Fibroblast of the aortic adventitia (primary cell): Measurements from ENCODE around the gene SHISA9. TPM values are rescaled to one million over a fixed set of nuclear protein-coding genes. Genes with fewer than 3 reads are reported as not detected.

ENCODE experiments used
- DNase-seq: peaks from one replicate; pipeline ENCODE4 v3.0.0-alpha.2; 2010; ENCODE audit warnings: low read depth
- H3K4me3 ChIP-seq: 2 replicates; pipeline ENCODE4 v1.5.1; 2011; ENCODE audit warnings: low read depth, mild to moderate bottlenecking, control low read depth, low read length, moderate library complexity
- total RNA-seq: library from RNA; depleted of rRNA; stranded (reverse); fragments of >200 nt; gene quantifications from 2 replicates; pipeline ENCODE4 v1.2.3, GENCODE V29; 2012; ENCODE audit warnings: low replicate concordance
- TF ChIP-seq, protein P1 (sequence below): IDR thresholded peaks from 2 replicates; pipeline ENCODE4 v1.5.1; 2011; ENCODE audit warnings: mild to moderate bottlenecking, low read length, control low read depth, inconsistent platforms; ENCODE audit not compliant: insufficient read depth

Gene SHISA9
- total RNA-seq, 1 donor = not detected

DNA sequence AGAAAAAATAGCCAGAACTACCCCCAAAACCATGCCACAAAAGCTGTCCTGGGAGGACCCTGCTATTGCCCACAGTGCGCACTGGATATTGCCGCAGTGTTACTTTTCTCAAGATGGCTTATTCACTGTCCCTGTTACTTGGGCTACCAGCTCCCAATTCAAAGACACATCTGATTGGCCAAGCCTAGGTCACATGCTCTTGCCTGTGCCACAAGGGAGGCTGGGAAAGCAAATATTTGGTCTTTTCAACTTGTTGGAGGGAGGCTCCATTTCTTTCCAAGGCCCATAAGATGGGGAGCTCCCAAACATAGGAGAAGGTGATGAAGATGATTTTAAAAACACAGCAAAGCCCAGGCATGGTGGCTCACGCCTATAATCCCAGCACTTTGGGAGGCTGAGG lies 257.0 kb downstream of the SHISA9 start:
- TF ChIP-seq, protein P1, sequence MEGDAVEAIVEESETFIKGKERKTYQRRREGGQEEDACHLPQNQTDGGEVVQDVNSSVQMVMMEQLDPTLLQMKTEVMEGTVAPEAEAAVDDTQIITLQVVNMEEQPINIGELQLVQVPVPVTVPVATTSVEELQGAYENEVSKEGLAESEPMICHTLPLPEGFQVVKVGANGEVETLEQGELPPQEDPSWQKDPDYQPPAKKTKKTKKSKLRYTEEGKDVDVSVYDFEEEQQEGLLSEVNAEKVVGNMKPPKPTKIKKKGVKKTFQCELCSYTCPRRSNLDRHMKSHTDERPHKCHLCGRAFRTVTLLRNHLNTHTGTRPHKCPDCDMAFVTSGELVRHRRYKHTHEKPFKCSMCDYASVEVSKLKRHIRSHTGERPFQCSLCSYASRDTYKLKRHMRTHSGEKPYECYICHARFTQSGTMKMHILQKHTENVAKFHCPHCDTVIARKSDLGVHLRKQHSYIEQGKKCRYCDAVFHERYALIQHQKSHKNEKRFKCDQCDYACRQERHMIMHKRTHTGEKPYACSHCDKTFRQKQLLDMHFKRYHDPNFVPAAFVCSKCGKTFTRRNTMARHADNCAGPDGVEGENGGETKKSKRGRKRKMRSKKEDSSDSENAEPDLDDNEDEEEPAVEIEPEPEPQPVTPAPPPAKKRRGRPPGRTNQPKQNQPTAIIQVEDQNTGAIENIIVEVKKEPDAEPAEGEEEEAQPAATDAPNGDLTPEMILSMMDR = no peak
- H3K4me3 ChIP-seq = no peak overlapping the region
- DNase-seq = no peak

DNA sequence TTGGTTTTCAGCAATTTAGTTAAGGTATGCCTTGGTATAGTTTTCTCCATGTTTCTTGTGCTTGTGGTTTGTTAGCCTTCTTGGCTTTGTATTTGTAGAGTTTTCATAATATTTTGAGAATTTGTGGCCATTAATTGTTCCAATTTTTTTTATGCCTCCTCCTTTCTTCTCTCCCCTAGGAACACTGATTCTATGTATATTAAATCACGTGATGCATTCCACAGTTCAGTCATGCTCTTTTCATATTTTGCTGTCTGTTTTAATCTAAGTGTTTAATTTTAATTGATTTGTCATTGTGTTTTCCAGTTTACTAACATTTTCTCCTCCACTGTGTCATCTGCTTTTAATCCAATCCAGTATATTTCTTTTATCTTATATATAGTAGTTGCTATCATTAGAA lies 263.6 kb downstream of the SHISA9 start:
- DNase-seq = no peak
- no peak overlapping the region for H3K4me3 ChIP-seq
- TF ChIP-seq, protein P1 = no peak

DNA sequence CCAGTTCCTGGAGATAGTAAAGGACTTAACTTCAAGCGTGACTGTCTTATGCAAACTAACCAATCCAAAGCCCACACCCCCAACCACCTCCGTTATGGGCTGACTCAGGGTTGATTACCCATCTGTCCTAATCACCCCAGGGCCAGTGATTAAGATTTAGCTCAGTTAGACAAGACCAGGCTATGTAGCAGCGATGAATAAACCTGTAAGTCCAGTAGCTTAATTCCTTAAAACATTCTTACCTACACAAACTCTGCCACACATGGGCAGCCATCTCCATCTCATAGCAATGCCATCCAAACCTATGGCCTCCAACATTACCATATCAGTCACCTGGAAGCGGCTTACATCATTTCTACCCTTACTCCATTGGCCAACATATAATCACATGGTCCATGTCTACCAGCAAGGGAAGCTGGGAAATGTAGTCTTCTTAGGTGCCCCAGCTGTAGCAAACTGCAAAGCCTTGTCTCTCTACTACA lies 266.7 kb downstream of the SHISA9 start:
- no peak overlapping the region for H3K4me3 ChIP-seq
- TF ChIP-seq, protein P1 = no peak
- DNase-seq = no peak

DNA sequence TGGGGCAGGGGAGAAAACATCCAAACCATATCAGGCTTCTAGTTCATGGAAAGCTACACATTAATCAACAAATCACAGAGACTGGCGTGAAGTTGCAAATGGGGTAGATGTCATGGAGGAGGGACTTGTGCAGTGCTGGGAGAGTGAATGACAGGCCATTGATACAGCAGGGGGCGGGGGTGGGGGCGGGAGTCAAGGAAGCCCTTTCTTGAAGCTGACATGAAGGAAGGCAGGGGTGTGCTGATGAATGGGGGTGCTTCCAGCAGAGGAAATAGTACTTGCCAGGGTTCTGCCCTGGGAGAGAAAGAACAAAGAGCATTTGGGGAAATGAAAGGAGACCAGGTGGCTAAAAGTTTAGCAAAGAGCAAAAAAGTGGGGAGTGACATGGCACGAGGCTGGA lies 269.9 kb downstream of the SHISA9 start:
- DNase-seq = no peak
- TF ChIP-seq, protein P1 = no peak
- H3K4me3 ChIP-seq = no peak overlapping the region

DNA sequence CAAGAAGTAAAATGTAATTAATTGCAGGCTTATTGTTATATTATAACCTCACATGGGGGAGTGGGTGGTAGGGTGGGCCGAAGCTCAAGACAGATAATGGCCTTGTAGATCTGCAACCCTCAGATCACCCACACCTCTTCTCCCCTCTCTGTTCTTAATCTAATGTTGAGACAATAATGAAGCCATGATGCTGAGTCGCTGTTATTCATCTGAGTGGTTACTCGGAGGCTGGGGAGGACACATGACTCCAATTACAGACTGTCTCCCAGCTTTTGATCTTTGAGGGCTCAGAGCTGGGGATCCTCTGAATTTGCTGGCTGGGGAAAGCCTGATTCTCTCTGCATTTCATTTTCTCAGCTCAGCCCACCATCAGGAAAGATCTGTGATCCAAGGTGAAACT lies 275.3 kb downstream of the SHISA9 start:
- no peak for DNase-seq
- H3K4me3 ChIP-seq = no peak overlapping the region
- TF ChIP-seq, protein P1 = no peak

DNA sequence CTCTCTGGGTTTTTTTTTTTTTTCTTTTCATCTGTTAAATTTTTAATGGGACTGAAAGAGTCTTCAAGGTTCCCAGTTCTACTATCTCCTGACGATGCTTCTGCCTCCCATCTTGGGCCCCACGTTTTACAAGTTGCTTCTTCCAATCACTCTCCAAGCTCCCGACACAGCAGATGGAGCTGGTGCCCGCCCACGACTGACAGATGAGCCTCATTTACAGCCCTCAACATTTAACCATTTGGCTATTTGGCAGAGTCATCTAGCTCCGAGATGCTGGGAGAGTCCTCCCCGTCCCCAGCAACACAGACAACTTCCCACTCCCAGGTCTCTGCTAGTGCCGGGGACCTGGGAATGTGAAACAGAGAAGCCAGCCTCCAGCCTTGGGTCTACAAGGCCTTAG lies 276.9 kb downstream of the SHISA9 start:
- H3K4me3 ChIP-seq = no peak overlapping the region
- TF ChIP-seq, protein P1 = no peak
- DNase-seq = no peak

DNA sequence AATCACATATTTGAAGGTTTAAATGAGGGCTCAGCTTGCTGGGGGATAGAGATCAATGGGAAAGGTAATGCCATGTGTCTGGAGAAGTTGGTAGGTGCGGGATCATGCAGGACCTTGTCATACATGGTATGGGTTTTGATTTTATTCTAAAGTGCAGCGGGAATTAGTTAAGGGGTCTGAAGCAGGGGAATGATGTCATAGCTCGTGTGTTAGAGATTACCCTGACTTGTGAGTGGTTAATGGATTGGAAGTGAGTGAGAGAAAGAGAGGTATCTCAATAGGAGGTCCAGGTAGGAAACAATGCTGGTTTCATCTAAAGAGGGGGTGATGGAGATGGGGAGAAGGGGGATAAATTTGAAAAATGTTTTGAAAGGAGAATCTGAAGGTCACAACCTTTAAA lies 280.0 kb downstream of the SHISA9 start:
- no peak overlapping the region for H3K4me3 ChIP-seq
- no peak for DNase-seq
- TF ChIP-seq, protein P1 = no peak
